Activated naive CD4-positive, alpha-beta T cell treated with anti-CD3 and anti-CD28 coated beads, Interleukin-2, amount 50 U/mL, for 72 hours (primary cell): Measurements from ENCODE around the gene OR1A2. TPM values are rescaled to one million over a fixed set of nuclear protein-coding genes. Genes with fewer than 3 reads are reported as not detected.
"Not testable (repeated sequence)": the region's sequence is repeated elsewhere in the genome, so short reads cannot be mapped to it uniquely, and the experiment has no call there.

Experiments
- ATAC-seq, 2 donors: fragments of 150-1000 bp; cut with Tn5 transposase; 2 replicates each; pipeline ENCODE4 v1.10.0; 2021; ENCODE audit warnings: mild to moderate bottlenecking in 2 of 2, moderate library complexity in 2 of 2
- DNase-seq, 2 donors: peaks; one replicate each; pipeline ENCODE4 v3.0.0; 2021 to 2022; ENCODE audit warnings: low spot score in 2 of 2
- H3K27ac Mint-ChIP-seq, 2 donors: one replicate each; pipeline ENCODE4 v1.8.0; 2022; ENCODE audit warnings: mild to moderate bottlenecking in 2 of 2, mixed read lengths in 2 of 2
- H3K36me3 Mint-ChIP-seq, 2 donors: one replicate each; pipeline ENCODE4 v1.8.0; 2022; ENCODE audit warnings: mixed read lengths in 2 of 2
- H3K9me3 Mint-ChIP-seq, 2 donors: one replicate each; pipeline ENCODE4 v1.8.0; 2022; ENCODE audit warnings: mixed read lengths in 2 of 2
- total RNA-seq, 2 donors: library from RNA; stranded (reverse); gene quantifications; one replicate each; pipeline ENCODE4 v1.2.3, GENCODE V29; 2022

OR1A2 gene
- total RNA-seq = not detected

- Mint-ChIP-seq H3K36me3 (peaks cover 0 to 8% of the 10 kb centered on the region in 2 donors), H3K9me3 (peaks cover 4 to 6% of the 10 kb centered on the region in 2 donors), H3K27ac (no peak within 1 kb of the TSS)
- ATAC-seq (no peak), DNase-seq (no peak)
Observed at GRCh38 chr17:3197219-3197618, at the start of gene OR1A2. OR1A2 (plus strand) TSS chr17:3197519; CDS start chr17:3197519, 0 bp downstream.

GRCh38 chr17:3157218-3157617 is 40.1 kb upstream of the OR1A2 start:
- Mint-ChIP-seq H3K36me3 (no peaks in the 10 kb centered on the region), H3K9me3 (no peaks in the 10 kb centered on the region), H3K27ac (no peak overlapping the region)
- no peak for ATAC-seq
- DNase-seq = no peak

GRCh38 chr17:3167574-3167973 is 29.7 kb upstream of the OR1A2 start:
- ATAC-seq (no peak), DNase-seq (no peak)
- Mint-ChIP-seq H3K27ac (no peak overlapping the region), H3K9me3 (peaks cover 7 to 10% of the 10 kb centered on the region in 2 donors), H3K36me3 (peaks cover 0 to 16% of the 10 kb centered on the region in 2 donors)

GRCh38 chr17:3189961-3190360 is 7.4 kb upstream of the OR1A2 start:
- ATAC-seq (no peak), DNase-seq (no peak)
- Mint-ChIP-seq H3K9me3 (no peaks in the 10 kb centered on the region), H3K27ac (no peak overlapping the region), H3K36me3 (no peaks in the 10 kb centered on the region)

GRCh38 chr17:3207367-3207766 is 10.0 kb downstream of the OR1A2 start, which contains the start of gene OR1A1:
OR1A1 (plus strand) TSS chr17:3207667; CDS start chr17:3215621, 7,954 bp downstream.
- DNase-seq (no peak), ATAC-seq (no peak)
- H3K36me3 Mint-ChIP-seq = no peaks in the 10 kb centered on the region
- no peaks in the 10 kb centered on the region for H3K9me3 Mint-ChIP-seq
- H3K27ac Mint-ChIP-seq = no peak within 1 kb of the TSS

- DNase-seq (no peak), ATAC-seq (no peak)
- no peak overlapping the region for H3K27ac Mint-ChIP-seq
- no peaks in the 10 kb centered on the region for H3K36me3 Mint-ChIP-seq
- no peaks in the 10 kb centered on the region for H3K9me3 Mint-ChIP-seq
Observed at GRCh38 chr17:3208484-3208883, 11.2 kb downstream of the OR1A2 start.

GRCh38 chr17:3213001-3213400 is 15.7 kb downstream of the OR1A2 start:
- no peak for ATAC-seq

GRCh38 chr17:3213587-3213986 is 16.3 kb downstream of the OR1A2 start:
- Mint-ChIP-seq H3K27ac (no peak overlapping the region), H3K9me3 (peaks cover 0 to 5% of the 10 kb centered on the region in 2 donors)
- no peak for ATAC-seq

More at GRCh38 chr17:3213001-3213400, 15.7 kb downstream of the OR1A2 start:
- DNase-seq = no peak
- peaks cover 0 to 4% of the 10 kb centered on the region in 2 donors for H3K9me3 Mint-ChIP-seq
- H3K36me3 Mint-ChIP-seq = no peaks in the 10 kb centered on the region
- no peak overlapping the region for H3K27ac Mint-ChIP-seq

GRCh38 chr17:3219978-3220377 is 22.7 kb downstream of the OR1A2 start:
- DNase-seq, H3K27ac Mint-ChIP-seq, ATAC-seq, H3K36me3 Mint-ChIP-seq: not testable (repeated sequence)
- H3K9me3 Mint-ChIP-seq = peaks cover 0 to 14% of the 10 kb centered on the region in 2 donors

More at GRCh38 chr17:3213587-3213986, 16.3 kb downstream of the OR1A2 start:
- no peaks in the 10 kb centered on the region for H3K36me3 Mint-ChIP-seq
- DNase-seq = no peak

- ATAC-seq (no peak), DNase-seq (no peak)
- no peak overlapping the region for H3K27ac Mint-ChIP-seq
- H3K9me3 Mint-ChIP-seq = peaks cover 0 to 14% of the 10 kb centered on the region in 2 donors
- H3K36me3 Mint-ChIP-seq = peaks cover 0 to 4% of the 10 kb centered on the region in 2 donors
Observed at GRCh38 chr17:3221850-3222249, 24.5 kb downstream of the OR1A2 start.

GRCh38 chr17:3222505-3222904 is 25.2 kb downstream of the OR1A2 start:
- H3K9me3 Mint-ChIP-seq = peaks cover 0 to 14% of the 10 kb centered on the region in 2 donors
- ATAC-seq (peak in 1 of 2 donors; percentile 54), DNase-seq (no peak)
- peaks cover 0 to 4% of the 10 kb centered on the region in 2 donors for H3K36me3 Mint-ChIP-seq
- H3K27ac Mint-ChIP-seq = peak overlapping the region in 1 of 2 donors; percentile 6

- H3K36me3 Mint-ChIP-seq, ATAC-seq, DNase-seq, H3K9me3 Mint-ChIP-seq: not testable (repeated sequence)
- H3K27ac Mint-ChIP-seq = peak overlapping the region in 1 of 2 donors; percentile 38
Observed at GRCh38 chr17:3224721-3225352, 27.5 kb downstream of the OR1A2 start.

GRCh38 chr17:3232300-3232699 is 35.0 kb downstream of the OR1A2 start:
- DNase-seq, ATAC-seq, H3K9me3 Mint-ChIP-seq, H3K36me3 Mint-ChIP-seq, H3K27ac Mint-ChIP-seq: not testable (repeated sequence)

GRCh38 chr17:3238685-3239084 is 41.4 kb downstream of the OR1A2 start:
- DNase-seq, ATAC-seq: not testable (repeated sequence)

GRCh38 chr17:3241044-3241443 is 43.7 kb downstream of the OR1A2 start:
- DNase-seq, H3K36me3 Mint-ChIP-seq, H3K9me3 Mint-ChIP-seq, H3K27ac Mint-ChIP-seq, ATAC-seq: not testable (repeated sequence)

More at GRCh38 chr17:3238685-3239084, 41.4 kb downstream of the OR1A2 start:
- not testable (repeated sequence) for H3K9me3 Mint-ChIP-seq, H3K27ac Mint-ChIP-seq, H3K36me3 Mint-ChIP-seq

GRCh38 chr17:3244841-3245240 is 47.5 kb downstream of the OR1A2 start:
- DNase-seq, H3K36me3 Mint-ChIP-seq, ATAC-seq, H3K9me3 Mint-ChIP-seq, H3K27ac Mint-ChIP-seq: not testable (repeated sequence)
